ENCODE data around the gene CITED2. TPM values are rescaled to one million over a fixed set of nuclear protein-coding genes. Genes with fewer than 3 reads are reported as not detected.
A peak's percentile ranks its signal among the peaks of the same experiment; 100 is the strongest.

The CITED2 gene
- total and polyA plus RNA-seq, 2 of the 8 experiments (the other 6 are each of a cell fraction or from before 2014, with no cell fraction given) = 89.1 to 115 TPM

- Histone ChIP-seq H2BK5ac (ENCODE audit: low read depth, low read length) (no peak overlapping the region), H3K23me2 (ENCODE audit: low read depth, low read length) (peaks cover 2% of the 10 kb centered on the region; the same call in 1 of the 2 replicates), H2BK120ac (replicated peaks; ENCODE audit: low read depth, low read length) (no peak overlapping the region), H3K9me3 (ENCODE audit: insufficient read depth in 2 of 2, low read depth in 1 of 2, low read length in 1 of 2) (no peaks in the 10 kb centered on the region; a peak in 1 of 4 replicates), H3K23ac (ENCODE audit: insufficient read length) (no peak overlapping the region), H3K79me1 (ENCODE audit: low read depth, low read length) (no peaks in the 10 kb centered on the region), H2AFZ (ENCODE audit: low read length) (no peak overlapping the region), H3K9ac (replicated peaks in 1 of 4; ENCODE audit: extremely low read depth in 1 of 4, low read depth in 3 of 4, low read length in 3 of 4) (no peak overlapping the region), H3K27ac (ENCODE audit: low read depth, low read length) (no peak overlapping the region), H2BK20ac (ENCODE audit: low read length) (no peak overlapping the region), H4K91ac (replicated peaks; ENCODE audit: insufficient read length, low read length) (no peak overlapping the region), H3K4ac (replicated peaks; ENCODE audit: insufficient read length, low read depth, low read length) (no peak overlapping the region), H4K20me1 (replicated peaks in 1 of 2; ENCODE audit: control insufficient read depth in 1 of 2, insufficient read depth in 2 of 2, low read length in 2 of 2) (peaks cover 0 to 2% of the 10 kb centered on the region in 2 experiments), H2AK5ac (ENCODE audit: low read depth, low read length) (no peak overlapping the region), H2BK12ac (ENCODE audit: low read depth, low read length) (no peak overlapping the region), H3K27me3 (replicated peaks in 1 of 4; ENCODE audit: control insufficient read depth in 3 of 4, extremely low read depth in 1 of 4, insufficient read depth in 3 of 4, low read length in 3 of 4) (peaks cover 16 to 52% (median 37%) of the 10 kb centered on the region in 4 experiments), H3K14ac (ENCODE audit: insufficient read length) (no peak overlapping the region), H4K5ac (ENCODE audit: insufficient read length, low read depth, low read length) (no peak overlapping the region), H3K79me2 (ENCODE audit: control insufficient read depth in 1 of 2, insufficient read depth in 2 of 2, low read length in 2 of 2) (no peaks in the 10 kb centered on the region), H3K56ac (replicated peaks; ENCODE audit: insufficient read length, low read depth, low read length) (peak overlapping the region; percentile 77), H3K4me2 (ENCODE audit: insufficient read depth in 1 of 2, low read depth in 2 of 2, low read length in 2 of 2) (no peak overlapping the region), H3K4me3 (ENCODE audit: extremely low read depth in 1 of 4, insufficient read depth in 2 of 4, low read depth in 3 of 4, low read length in 4 of 4) (no peak overlapping the region), H3K36me3 (ENCODE audit: control insufficient read depth in 2 of 4, insufficient read depth in 4 of 4, low read length in 3 of 4) (no peaks in the 10 kb centered on the region), H3K18ac (ENCODE audit: extremely low read depth, low read length) (no peak overlapping the region), H4K8ac (ENCODE audit: extremely low read depth, insufficient read depth, low read length) (no peak overlapping the region), H3K4me1 (replicated peaks in 1 of 4; ENCODE audit: control insufficient read depth in 3 of 4, insufficient read depth in 4 of 4, low read length in 3 of 4) (peaks cover 0 to 8% (median 1%) of the 10 kb centered on the region in 4 experiments; a peak in 3 of 7 replicates), H2BK15ac (ENCODE audit: low read length) (no peak overlapping the region)
- TF ChIP-seq ZNF274 (IDR thresholded peaks at IDR 0.05; ENCODE audit: borderline replicate concordance, extremely low read depth, low read length) (no peak), JUND (IDR thresholded peaks at IDR 0.05; ENCODE audit: low read length) (no peak), FOSL1 (IDR thresholded peaks at IDR 0.05; ENCODE audit: insufficient read depth, low read depth, low read length) (no peak), CHD2 (IDR thresholded peaks at IDR 0.05; ENCODE audit: low read length) (no peak), ASH2L (IDR thresholded peaks at IDR 0.05; ENCODE audit: low read length) (no peak), BACH1 (IDR thresholded peaks at IDR 0.05; ENCODE audit: low read length) (no peak)
- DNase-seq (ENCODE audit: low read depth in 1 of 2, low spot score in 2 of 2) (no peak), FAIRE-seq (no peak)
- 100% methylated on average over 1 of the region's 1 CpG; no CpG with 5 or more reads in 1 of the 2 experiments for WGBS, 2 experiments (ENCODE audit: extremely low coverage in 1 of 2, insufficient coverage in 1 of 2, insufficient read length in 1 of 2, insufficient replicate concordance in 2 of 2, low coverage in 1 of 2, low lambda C conversion rate in 2 of 2, missing lambda C conversion rate in 1 of 2)
- ChIA-PET POLR2A (ENCODE audit: partially characterized antibody) (interaction anchor here (5.4 kb wide), 1 partner anchor 20 kb away, joined by 34 read pairs; the partner anchor contains the start of gene CITED2), CTCF (ENCODE audit: partially characterized antibody) (interaction anchor here (0.9 kb wide), 1 partner anchor 9 kb away, joined by 3 read pairs; no protein-coding TSS in a partner anchor)
Observed at GRCh38 chr6:139394027-139394649, 19.7 kb upstream of the CITED2 start.
